Activated T-cell treated with anti-CD3 and anti-CD28 coated beads, Interleukin-2, amount 50 U/mL, for 4 hours (primary cell): ENCODE data around the gene ASB7. TPM values are rescaled to one million over a fixed set of nuclear protein-coding genes. Genes with fewer than 3 reads are reported as not detected.
"Not testable (repeated sequence)": the region's sequence is repeated elsewhere in the genome, so short reads cannot be mapped to it uniquely, and the experiment has no call there.

Experiments
- ATAC-seq, 2 donors: fragments of 200-7000 bp; cut with Tn5 transposase; one replicate each; pipeline ENCODE4 v1.10.0; 2021
- DNase-seq: peaks from one replicate; pipeline ENCODE4 v3.0.0-alpha.2; 2020
- H3K27me3 Mint-ChIP-seq: one replicate; pipeline ENCODE4 v1.8.0; 2021; ENCODE audit warnings: low read depth, mixed read lengths
- H3K36me3 Mint-ChIP-seq: one replicate; pipeline ENCODE4 v1.8.0; 2022; ENCODE audit warnings: mixed read lengths; ENCODE audit not compliant: insufficient read depth
- H3K4me1 Mint-ChIP-seq: one replicate; pipeline ENCODE4 v1.8.0; 2021; ENCODE audit warnings: low read depth, mixed read lengths
- H3K4me3 Mint-ChIP-seq: one replicate; pipeline ENCODE4 v1.8.0; 2021; ENCODE audit warnings: mild to moderate bottlenecking, moderate library complexity, mixed read lengths
- H3K9me3 Mint-ChIP-seq: one replicate; pipeline ENCODE4 v1.8.0; 2021; ENCODE audit warnings: mixed read lengths
- total RNA-seq, 3 donors: library from RNA; stranded (reverse); gene quantifications; one replicate each; pipeline ENCODE4 v1.2.1, GENCODE V29; 2021

ASB7 gene
- total RNA-seq, 3 donors from 2014 or later, result 12.1 to 16.0 (median 15.5) TPM

DNA sequence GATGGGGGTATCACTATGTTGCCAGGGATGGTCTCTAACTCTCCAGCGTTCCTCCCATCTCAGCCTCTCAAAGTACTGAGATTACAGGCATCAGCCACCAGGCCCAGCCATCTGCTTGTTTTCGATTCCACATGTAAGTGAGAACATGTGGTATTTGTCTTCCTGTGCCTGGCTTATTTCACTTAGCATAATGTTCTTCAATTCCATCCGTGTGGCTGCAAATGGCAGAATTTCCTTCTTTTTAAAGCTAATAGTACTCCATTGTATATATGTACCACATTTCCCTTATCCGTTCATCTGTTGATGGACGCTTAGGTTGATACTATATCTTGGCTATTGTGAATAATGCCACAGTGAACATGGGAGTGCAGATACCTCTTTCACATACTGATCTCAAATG is 70.6 kb downstream of the ASB7 start:
- ATAC-seq (no peak), DNase-seq (no peak)
- Mint-ChIP-seq H3K36me3 (no peaks in the 10 kb centered on the region), H3K4me1 (no peaks in the 10 kb centered on the region), H3K4me3 (no peak overlapping the region), H3K9me3 (peaks cover 2% of the 10 kb centered on the region), H3K27me3 (peaks cover 2% of the 10 kb centered on the region)

DNA sequence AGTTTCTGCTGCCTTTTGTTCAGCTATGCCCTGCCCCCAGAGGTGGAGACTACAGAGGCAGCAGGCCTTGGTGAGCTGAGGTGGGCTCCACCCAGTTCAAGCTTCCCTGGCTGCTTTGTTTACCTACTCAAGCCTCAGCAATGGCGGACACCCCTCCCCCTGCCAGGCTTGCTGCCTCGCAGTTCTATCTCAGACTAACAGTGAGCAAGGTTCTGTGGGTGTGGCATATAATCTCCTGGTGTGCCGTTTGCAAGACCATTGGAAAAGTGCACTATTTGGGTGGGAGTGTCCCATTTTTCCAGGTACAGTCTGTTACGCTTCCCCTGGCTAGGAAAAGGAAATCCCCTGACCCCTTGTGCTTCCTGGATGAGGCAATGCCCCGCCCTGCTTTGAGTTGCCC is 76.8 kb downstream of the ASB7 start:
- ATAC-seq, H3K36me3 Mint-ChIP-seq, DNase-seq, H3K4me1 Mint-ChIP-seq, H3K4me3 Mint-ChIP-seq: not testable (repeated sequence)
- H3K9me3 Mint-ChIP-seq, result peaks cover 11% of the 10 kb centered on the region
- H3K27me3 Mint-ChIP-seq, result peaks cover 19% of the 10 kb centered on the region

DNA sequence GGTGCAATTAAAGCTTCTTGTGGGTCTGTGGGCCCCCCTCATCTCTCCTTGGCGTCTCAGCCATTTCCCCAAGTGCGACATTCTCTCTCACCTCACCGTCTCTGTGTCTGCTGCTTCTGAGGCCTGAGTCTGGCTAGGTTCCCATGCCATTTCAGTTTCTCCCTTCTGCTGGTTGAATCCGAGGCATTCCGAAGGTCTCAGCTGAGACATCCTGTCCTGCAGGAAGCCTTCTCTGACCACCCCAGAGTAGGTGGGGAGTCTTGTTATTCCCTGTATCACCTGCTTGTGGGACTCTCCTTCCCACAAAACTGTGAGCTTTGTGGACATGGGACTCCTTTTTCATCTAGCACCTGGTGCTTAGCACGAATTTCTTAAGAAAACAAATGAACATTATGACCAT is 78.3 kb downstream of the ASB7 start:
- ATAC-seq, result no peak
- Mint-ChIP-seq H3K4me1 (no peaks in the 10 kb centered on the region), H3K27me3 (peaks cover 22% of the 10 kb centered on the region), H3K36me3 (no peaks in the 10 kb centered on the region), H3K4me3 (no peak overlapping the region), H3K9me3 (peaks cover 11% of the 10 kb centered on the region)
- no peak for DNase-seq

DNA sequence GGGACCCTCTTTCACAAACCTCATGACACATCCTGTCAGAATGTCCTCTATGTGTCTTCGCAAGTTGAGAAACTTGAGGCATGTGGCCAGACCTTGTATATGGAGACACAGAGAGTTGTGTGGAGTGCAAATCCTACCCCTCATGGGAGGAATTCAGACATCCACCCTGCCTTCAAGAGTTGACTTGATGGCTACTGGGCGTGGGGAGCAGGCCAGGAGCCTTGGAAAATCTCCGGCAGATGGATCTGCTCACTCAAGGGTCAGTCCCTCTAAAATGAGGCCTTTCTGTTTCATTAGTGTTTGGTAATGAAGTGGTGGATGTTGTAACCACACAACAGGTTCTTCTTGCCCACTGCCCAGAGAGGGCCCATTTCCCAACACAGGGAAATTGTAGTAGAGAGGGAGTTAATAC is 79.0 kb downstream of the ASB7 start:
- Mint-ChIP-seq H3K36me3 (no peaks in the 10 kb centered on the region), H3K27me3 (peaks cover 25% of the 10 kb centered on the region), H3K9me3 (peaks cover 11% of the 10 kb centered on the region), H3K4me1 (no peaks in the 10 kb centered on the region), H3K4me3 (no peak overlapping the region)
- DNase-seq (no peak), ATAC-seq (no peak)

DNA sequence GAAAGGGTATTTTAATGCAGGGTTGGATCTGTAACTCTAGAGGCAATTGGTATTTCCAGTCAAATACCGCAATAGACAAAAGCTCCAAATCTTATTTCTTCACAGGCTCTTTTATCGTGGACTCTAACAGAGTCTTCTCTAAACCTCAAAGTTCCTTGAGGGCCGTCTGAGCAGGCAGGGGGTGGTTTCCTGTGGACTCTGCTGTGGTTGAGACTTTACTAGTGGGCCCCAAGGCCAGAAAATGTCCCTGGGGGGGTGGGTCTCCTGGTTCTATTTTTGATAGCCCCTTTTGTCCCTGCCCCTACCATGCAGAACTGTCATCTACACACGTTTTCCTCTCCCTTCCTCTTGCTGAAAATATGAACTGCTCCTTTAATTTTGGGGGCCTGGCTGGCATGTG is 80.1 kb downstream of the ASB7 start:
- DNase-seq, result no peak
- Mint-ChIP-seq H3K9me3 (peaks cover 11% of the 10 kb centered on the region), H3K4me1 (no peaks in the 10 kb centered on the region), H3K36me3 (no peaks in the 10 kb centered on the region), H3K27me3 (peaks cover 27% of the 10 kb centered on the region), H3K4me3 (no peak overlapping the region)
- ATAC-seq, result no peak

DNA sequence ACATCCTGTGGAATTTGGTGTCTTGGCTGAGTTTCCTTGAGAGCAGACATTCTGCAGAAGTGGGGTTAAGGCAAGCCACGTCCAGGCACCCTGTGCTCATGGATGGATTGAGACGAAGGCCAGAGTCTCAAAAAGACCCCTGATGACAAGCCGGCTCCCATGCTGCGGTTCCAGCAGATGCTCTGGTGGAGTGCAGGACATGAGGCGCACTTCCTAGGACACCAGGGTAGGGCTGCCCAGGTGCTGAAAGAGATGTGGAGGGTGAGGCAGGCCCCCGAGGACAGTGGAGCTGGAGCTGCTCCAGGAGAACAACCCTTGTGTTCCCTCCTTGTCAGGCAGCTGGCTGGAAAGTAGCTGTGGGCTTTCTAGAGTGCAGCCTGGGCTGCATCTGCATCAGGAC is 81.0 kb downstream of the ASB7 start:
- H3K4me1 Mint-ChIP-seq, result no peaks in the 10 kb centered on the region
- no peak for ATAC-seq
- H3K4me3 Mint-ChIP-seq, result no peak overlapping the region
- H3K36me3 Mint-ChIP-seq, result no peaks in the 10 kb centered on the region
- peaks cover 5% of the 10 kb centered on the region for H3K9me3 Mint-ChIP-seq
- H3K27me3 Mint-ChIP-seq, result peaks cover 27% of the 10 kb centered on the region
- DNase-seq, result no peak

DNA sequence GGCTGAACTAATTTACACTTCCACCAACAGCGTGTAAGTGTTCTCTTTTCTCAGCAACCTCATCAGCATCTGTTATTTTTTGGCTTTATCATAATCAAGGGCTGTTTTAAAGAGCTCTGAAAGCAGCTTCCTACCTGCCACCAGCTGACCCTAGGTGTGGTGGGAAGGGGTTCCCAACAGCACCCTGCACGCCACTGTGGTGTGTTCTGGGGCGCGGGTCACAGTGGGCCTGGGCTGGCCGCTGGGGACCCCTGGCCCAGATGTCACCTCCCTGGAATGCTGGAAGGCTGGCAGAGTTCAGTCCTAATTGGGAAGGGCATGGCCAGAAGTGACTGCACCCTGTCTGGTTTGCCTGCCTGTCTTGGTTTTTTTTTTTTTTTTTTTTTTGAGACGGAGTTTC is 82.2 kb downstream of the ASB7 start:
- Mint-ChIP-seq H3K36me3 (no peaks in the 10 kb centered on the region), H3K9me3 (peaks cover 5% of the 10 kb centered on the region), H3K27me3 (peaks cover 24% of the 10 kb centered on the region), H3K4me1 (no peaks in the 10 kb centered on the region), H3K4me3 (no peak overlapping the region)
- no peak for ATAC-seq
- DNase-seq, result no peak

DNA sequence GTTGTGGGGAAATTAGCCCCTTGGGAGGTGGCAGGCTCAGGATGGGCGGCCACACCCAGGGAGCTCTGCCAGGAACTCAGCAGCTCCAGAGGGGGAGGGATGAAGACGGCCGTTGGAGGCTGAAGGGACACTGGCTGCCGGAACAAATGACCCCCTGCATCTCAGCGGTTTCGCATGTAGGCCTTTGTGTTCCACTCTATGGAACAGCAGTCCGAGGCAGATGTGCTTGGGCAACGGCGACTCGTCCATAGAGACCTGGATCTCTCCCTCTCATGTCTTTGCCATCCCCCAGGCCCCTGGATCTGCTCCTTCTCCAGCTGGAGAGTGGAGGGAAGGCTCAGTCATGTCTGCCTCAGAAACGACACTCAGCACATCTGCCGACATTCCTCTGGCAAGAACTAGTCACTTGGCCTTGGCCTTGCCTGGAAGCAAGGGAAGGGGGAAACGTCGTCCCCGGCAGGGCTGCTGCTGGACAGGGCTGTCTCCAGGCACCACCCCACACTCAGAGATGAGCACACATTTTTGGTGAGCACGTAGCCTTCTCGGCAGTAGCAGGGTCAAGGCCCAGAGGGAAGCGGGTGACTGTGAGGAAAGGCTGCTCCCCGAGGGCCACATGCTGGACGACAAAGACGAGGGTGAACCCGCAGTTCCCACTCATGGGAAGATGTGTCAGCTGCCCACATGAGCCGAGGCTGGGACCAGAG is 83.8 kb downstream of the ASB7 start:
- Mint-ChIP-seq H3K4me1 (no peaks in the 10 kb centered on the region), H3K4me3 (no peak overlapping the region), H3K36me3 (no peaks in the 10 kb centered on the region), H3K9me3 (peaks cover 5% of the 10 kb centered on the region), H3K27me3 (peaks cover 20% of the 10 kb centered on the region)
- DNase-seq, result no peak
- no peak for ATAC-seq

DNA sequence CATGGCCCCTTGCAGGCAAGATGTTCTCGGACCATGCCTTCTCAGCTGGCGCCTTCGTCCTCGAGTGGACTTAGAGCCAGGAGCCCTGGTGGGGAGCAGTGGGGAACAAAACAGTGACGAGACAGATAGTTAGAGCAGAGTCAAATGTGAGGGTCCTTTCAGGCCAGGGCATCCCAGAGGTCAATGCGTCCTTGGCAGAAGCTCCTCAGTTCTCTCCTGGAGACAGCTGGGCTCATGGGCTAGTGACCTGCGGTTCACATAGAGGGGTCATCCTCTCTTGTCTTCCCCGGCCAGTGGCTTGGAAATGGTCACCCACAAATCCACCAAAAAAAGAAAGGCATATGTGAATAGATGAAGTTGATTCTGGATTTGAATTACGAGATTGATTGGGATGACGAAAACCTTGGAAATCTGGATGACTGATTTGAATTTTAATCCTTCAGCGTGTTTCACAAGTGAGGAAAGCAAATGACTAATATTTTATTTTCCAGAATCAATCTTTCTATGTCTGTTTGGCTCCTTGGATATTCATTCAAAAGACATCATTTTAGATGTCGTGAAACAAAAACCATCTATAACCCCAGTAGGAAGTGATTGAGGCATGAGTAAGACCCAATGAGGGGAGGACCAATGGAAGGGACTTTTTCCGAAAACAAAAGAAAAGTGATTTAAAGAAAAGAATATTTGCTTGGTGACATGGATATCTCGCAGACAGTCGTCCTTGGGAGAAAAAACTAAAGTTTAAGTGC is 84.5 kb downstream of the ASB7 start:
- no peaks in the 10 kb centered on the region for H3K4me1 Mint-ChIP-seq
- no peak for ATAC-seq
- no peaks in the 10 kb centered on the region for H3K36me3 Mint-ChIP-seq
- peaks cover 15% of the 10 kb centered on the region for H3K27me3 Mint-ChIP-seq
- no peak overlapping the region for H3K4me3 Mint-ChIP-seq
- no peak for DNase-seq
- H3K9me3 Mint-ChIP-seq, result peaks cover under 1% of the 10 kb centered on the region

DNA sequence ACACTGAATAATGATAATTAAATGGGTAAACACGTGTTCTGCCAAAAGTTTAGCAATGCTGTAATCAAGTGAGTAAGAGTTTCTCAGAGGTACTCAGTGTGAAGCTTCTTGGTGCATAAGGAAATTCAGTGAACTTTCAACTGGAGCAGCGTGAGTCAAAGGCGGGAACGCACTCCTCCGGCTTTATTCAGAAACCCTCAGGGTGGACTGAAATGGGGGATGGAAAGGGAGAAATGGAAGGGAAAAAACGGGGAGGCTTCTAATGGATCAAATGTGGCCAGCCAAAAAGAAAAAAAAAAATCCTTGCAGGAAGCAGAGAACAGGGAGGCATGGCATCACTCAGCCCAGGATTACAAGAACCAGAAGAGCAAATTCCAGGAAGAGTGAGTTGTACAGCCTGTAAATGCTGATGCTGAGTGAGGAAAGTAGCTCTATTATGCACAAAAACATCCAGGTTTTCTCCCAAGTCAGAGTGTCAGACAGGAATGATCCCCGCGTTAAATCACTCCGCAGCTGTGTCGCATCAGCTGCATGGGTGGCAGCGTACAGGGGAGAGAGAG is 85.3 kb downstream of the ASB7 start:
- Mint-ChIP-seq H3K4me1 (no peaks in the 10 kb centered on the region), H3K4me3 (no peak overlapping the region), H3K27me3 (peaks cover 16% of the 10 kb centered on the region), H3K36me3 (no peaks in the 10 kb centered on the region), H3K9me3 (no peaks in the 10 kb centered on the region)
- no peak for ATAC-seq
- no peak for DNase-seq

DNA sequence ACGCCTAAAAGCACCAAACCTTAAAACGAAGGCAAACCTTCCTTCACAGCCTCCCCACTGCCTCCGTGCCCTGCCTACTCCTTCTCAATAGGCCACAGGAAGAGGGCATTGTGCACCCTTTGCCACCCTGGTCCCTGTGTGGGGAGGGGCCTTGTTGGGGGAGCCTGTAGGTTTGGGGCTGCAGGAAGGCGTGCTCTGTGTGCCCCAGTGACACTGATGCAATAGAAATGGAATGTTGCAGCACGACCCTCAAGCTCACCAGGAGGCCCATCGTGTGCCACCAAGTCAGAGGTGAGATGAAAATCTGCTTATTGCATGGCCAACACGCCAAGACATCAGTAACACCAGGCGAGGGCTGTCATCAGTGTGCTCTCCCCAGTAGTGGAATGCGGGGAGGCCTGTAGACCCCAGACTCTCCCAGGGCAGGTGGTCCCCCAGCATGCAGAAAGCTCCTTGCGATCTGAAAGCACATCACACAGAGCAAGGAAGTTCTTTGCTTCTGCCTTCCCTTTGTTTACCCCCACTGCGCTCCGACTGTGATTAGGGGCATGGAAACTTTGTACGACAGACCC is 86.2 kb downstream of the ASB7 start:
- DNase-seq (no peak), ATAC-seq (no peak)
- Mint-ChIP-seq H3K36me3 (no peaks in the 10 kb centered on the region), H3K4me3 (no peak overlapping the region), H3K4me1 (no peaks in the 10 kb centered on the region), H3K9me3 (no peaks in the 10 kb centered on the region), H3K27me3 (peaks cover 14% of the 10 kb centered on the region)

DNA sequence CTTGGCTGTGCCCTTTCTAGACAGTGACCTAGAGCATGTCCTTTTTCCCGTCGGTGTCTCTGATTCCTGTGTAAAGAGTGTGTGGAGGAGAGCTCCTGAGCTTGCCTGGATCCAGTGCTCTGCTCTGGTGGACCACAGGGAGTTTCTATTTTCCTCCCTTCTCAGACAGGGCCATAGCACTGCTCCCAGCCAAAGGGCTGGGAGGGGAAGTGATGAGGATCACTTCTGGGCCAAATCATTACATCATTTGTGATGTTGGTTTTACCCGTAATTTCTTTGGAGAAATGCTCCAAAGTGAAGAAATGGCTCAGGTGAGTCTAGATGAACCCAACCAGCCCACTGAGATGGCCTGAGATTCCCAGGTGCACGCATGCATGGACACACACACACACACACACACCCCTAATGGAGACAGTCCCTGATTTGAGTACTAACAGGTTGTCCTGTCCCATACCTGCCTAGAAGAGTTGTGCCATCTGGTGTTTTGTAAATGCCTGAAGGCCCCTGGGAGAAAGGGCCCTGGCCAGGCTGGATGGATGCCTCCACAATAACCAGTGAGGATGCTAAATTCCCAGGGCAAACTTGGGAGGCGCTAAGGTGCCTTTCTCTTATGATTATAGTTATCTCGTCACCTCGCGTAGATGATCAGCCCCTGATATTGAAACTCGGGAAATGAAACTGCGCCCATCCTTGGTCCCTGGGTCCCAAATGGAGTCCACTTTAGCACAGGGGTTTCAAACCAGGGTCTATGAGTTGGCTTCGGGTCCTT is 86.9 kb downstream of the ASB7 start:
- Mint-ChIP-seq H3K9me3 (no peaks in the 10 kb centered on the region), H3K36me3 (no peaks in the 10 kb centered on the region), H3K4me3 (no peak overlapping the region), H3K27me3 (peaks cover 18% of the 10 kb centered on the region), H3K4me1 (no peaks in the 10 kb centered on the region)
- no peak for ATAC-seq
- DNase-seq, result no peak

DNA sequence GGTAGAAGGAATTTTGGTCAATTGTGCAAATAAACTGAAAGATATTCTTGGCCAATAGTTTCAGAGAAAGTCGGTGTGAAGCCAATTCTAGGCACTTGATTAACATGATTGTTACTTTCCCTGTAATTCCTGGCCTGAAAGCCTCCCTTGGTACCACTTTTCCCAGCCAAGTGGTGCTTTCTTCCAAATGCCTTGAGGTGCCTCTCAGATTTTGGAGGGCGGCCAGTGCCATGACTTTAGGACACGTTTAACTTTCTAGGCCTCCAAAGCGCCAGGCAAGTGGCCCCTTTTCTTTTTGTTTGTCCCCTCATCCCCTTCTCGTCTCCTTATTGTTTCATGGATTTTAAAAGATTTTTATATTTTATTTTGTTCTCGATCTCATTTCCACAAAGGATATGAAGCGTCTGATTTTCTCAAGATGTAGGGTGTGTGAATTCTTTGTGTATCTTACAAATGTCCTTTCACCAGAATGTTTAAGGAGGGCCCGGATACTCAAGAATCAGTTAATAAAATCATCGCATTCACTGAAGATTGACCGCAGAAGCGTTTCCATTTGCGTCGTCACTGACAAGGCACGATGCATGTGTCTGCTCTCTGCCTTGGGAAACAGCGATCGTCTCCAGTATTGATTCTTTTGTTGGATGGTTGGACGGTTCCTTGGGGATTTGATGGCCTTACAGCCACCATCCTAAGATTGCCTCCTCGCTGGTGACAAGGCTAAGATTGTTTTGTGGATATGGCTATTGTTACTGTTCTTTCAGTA is 87.8 kb downstream of the ASB7 start:
- no peaks in the 10 kb centered on the region for H3K36me3 Mint-ChIP-seq
- ATAC-seq (no peak), DNase-seq (no peak)
- H3K4me1 Mint-ChIP-seq, result no peaks in the 10 kb centered on the region
- H3K4me3 Mint-ChIP-seq, result no peak overlapping the region
- no peaks in the 10 kb centered on the region for H3K9me3 Mint-ChIP-seq
- peaks cover 17% of the 10 kb centered on the region for H3K27me3 Mint-ChIP-seq

DNA sequence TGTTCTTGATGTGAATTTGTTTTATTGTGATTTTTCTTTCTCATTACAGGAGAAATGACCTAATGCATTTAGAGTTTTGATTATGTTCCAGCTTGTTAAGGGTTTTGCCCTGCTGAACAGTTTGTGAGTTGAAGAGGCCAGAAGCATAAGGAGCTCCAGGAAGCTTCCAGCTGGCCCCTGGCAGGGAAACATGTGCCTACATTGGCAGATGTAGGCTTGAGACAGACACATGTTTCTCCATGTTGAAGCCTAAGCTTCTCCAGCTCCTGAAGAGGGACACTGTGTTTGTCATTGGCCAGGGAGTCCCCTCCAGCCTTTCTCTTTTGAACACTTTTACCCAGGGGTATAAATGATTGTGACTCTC is 88.4 kb downstream of the ASB7 start:
- Mint-ChIP-seq H3K27me3 (peaks cover 15% of the 10 kb centered on the region), H3K4me1 (no peaks in the 10 kb centered on the region), H3K9me3 (no peaks in the 10 kb centered on the region), H3K4me3 (no peak overlapping the region), H3K36me3 (no peaks in the 10 kb centered on the region)
- ATAC-seq, result no peak
- no peak for DNase-seq
